Activated T-helper 17 cell treated with anti-CD3 and anti-CD28 coated beads, Interleukin-2, amount 50 U/mL, for 72 hours (primary cell): ENCODE measurements around the gene FXN. TPM values are rescaled to one million over a fixed set of nuclear protein-coding genes. Genes with fewer than 3 reads are reported as not detected.
"Not testable (repeated sequence)": the region's sequence is repeated elsewhere in the genome, so short reads cannot be mapped to it uniquely, and the experiment has no call there.

ENCODE experiments used
- ATAC-seq: fragments of 150-1000 bp; cut with Tn5 transposase; replicated peaks from 2 replicates; pipeline ENCODE4 v1.10.0; 2021; ENCODE audit warnings: mild to moderate bottlenecking, moderate library complexity
- H3K27ac Mint-ChIP-seq: one replicate; pipeline ENCODE4 v1.8.0; 2022; ENCODE audit warnings: mixed read lengths
- H3K27me3 Mint-ChIP-seq: one replicate; pipeline ENCODE4 v1.8.0; 2022; ENCODE audit warnings: mixed read lengths
- H3K36me3 Mint-ChIP-seq: one replicate; pipeline ENCODE4 v1.8.0; 2022; ENCODE audit warnings: low read depth, mild to moderate bottlenecking, mixed read lengths
- H3K4me1 Mint-ChIP-seq: one replicate; pipeline ENCODE4 v1.8.0; 2022; ENCODE audit warnings: mixed read lengths
- H3K4me3 Mint-ChIP-seq: one replicate; pipeline ENCODE4 v1.8.0; 2022; ENCODE audit warnings: mild to moderate bottlenecking, mixed read lengths
- H3K9me3 Mint-ChIP-seq: one replicate; pipeline ENCODE4 v1.8.0; 2022; ENCODE audit warnings: mixed read lengths
- total RNA-seq, 2 donors: library from RNA; stranded (reverse); gene quantifications; one replicate each; pipeline ENCODE4 v1.2.3, GENCODE V29; 2022

FXN gene
- total RNA-seq, 2 donors from 2014 or later = 10.2 to 28.0 TPM

DNA sequence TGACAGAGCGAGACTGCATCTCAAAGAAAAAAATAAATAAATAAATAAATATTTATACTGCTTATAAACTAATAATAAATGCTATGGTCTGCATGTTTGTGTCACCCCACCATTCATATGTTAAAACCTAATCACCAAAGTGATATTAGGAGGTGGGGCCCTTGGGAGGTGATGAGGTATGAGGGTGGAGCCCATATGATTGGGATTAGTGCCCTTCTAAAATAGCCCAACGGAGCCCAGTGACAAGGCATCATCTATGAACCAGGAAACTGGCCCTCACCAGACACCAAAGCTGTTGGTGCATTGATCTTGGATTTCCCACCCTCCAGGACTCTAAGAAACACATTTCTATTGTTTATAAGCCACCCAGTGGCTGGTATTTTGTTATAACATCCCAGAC, 5.1 kb downstream of the FXN start:
- Mint-ChIP-seq H3K36me3 (peaks cover under 1% of the 10 kb centered on the region), H3K27ac (no peak overlapping the region), H3K4me3 (no peak overlapping the region), H3K27me3 (no peaks in the 10 kb centered on the region), H3K4me1 (peaks cover 22% of the 10 kb centered on the region), H3K9me3 (no peaks in the 10 kb centered on the region)
- no peak for ATAC-seq

DNA sequence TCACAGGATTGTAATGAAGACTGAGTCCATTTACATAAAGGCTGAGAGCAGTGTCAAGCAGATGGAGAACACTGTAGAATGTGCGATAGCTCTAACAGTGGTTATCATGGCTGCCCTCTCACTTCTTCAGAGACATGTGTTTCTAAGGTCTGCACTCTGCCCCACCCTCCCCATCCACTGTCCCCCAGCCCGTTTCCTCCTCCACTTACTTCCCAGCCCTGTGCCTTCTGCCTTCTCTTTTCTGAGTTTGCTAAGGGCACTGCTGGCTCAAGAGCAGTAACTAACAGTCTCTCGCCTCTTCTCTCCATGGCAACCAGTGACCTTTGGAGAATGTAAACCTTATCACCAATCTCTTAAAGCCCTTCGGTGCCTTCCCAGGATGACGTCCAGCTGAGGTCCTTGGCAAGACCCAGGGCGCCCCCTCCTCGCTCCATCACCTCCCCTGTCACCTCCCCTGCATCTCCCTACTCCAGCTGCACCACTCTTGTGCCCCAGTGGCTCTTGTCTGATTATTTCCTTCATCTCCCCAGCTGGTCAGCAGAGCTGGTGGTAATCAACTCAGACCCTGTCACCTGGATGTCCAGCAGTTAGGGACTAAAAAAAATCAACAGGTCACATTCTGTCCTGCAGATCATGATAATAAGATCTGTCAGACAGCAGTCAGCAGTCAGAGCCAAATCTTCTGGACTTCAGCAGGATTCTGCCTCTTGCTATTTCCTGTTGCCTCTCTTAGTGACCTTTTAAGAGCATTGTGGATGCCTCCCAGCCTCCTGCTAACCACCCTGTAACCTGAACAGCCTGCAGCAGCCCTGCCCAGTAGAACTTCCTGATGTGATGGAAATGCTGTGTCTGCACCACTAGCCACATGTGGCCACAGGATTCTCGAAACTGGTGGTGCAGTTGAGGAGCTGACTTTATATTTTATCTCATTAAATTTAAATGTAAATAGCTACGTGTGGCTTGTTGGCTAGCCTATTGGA, 9.0 kb downstream of the FXN start:
- Mint-ChIP-seq H3K9me3 (no peaks in the 10 kb centered on the region), H3K4me1 (peaks cover 14% of the 10 kb centered on the region), H3K27me3 (no peaks in the 10 kb centered on the region), H3K36me3 (peaks cover 40% of the 10 kb centered on the region), H3K4me3 (peak overlapping the region; percentile 3), H3K27ac (peak overlapping the region; percentile 80)
- peak; percentile 62 for ATAC-seq

DNA sequence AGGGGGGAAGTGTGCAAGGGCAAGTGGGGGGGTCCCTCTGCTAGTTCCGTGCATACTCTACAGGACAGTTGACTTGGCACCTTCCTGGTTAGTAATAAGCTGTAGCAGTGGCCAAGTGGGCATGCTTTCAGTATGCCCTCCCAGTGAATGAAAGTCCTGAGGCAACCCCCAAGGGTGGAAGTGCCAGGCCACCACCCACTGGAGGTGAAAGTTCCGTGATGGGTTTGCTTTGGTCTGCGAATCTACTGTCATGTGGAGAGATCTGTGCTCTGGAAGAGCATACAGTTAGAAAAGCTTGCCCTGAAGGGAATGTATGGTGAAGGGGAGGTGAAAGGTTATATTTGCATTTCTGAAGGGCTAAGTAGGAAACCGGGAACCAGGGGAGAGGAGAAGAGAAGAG, 10.3 kb downstream of the FXN start:
- Mint-ChIP-seq H3K4me1 (peaks cover 14% of the 10 kb centered on the region), H3K36me3 (peaks cover 46% of the 10 kb centered on the region), H3K4me3 (no peak overlapping the region), H3K9me3 (no peaks in the 10 kb centered on the region), H3K27me3 (no peaks in the 10 kb centered on the region), H3K27ac (no peak overlapping the region)
- ATAC-seq = no peak

DNA sequence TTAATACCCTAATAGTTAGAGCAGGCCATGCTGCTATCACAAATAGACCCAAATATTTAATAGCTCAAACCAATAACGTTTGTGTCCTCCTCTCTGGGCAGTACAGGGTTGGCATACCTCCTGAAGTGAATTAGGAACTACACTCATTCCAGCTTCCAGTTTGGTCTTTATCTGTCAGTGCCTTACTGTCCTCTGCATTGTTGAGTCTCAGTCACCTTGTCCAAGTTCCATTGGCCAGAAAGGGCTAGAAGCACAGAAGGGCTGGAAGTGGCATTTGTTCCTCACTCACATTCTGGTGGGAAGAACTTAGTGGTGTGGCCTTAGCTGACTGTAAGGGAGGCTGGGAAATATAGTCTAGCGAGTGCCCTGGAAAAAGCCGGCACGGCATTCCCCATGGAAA, 11.2 kb downstream of the FXN start:
- peaks cover 52% of the 10 kb centered on the region for H3K36me3 Mint-ChIP-seq
- ATAC-seq = no peak
- peaks cover 14% of the 10 kb centered on the region for H3K4me1 Mint-ChIP-seq
- H3K9me3 Mint-ChIP-seq = no peaks in the 10 kb centered on the region
- no peak overlapping the region for H3K4me3 Mint-ChIP-seq
- no peaks in the 10 kb centered on the region for H3K27me3 Mint-ChIP-seq
- H3K27ac Mint-ChIP-seq = no peak overlapping the region

DNA sequence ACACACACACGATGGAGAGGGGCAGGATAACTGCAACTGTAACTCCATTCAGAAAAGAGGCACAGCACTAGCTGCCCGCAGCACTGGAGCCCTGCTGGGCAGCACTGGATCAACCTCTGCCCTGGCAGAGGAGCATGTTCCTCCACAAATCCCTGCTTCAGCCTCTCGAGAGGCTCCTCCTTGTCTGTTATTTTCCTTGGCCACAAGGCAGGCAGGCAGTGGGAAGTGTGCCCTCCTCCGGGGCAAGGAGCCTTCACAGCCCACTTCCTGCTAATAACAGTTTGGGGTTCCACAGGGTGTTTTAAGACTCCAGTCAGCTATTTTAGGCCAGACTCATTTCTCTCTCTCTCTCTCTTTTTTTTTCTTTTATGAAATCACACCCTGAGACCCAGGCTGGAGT, 11.8 kb downstream of the FXN start:
- H3K36me3 Mint-ChIP-seq = peaks cover 52% of the 10 kb centered on the region
- peaks cover 14% of the 10 kb centered on the region for H3K4me1 Mint-ChIP-seq
- no peaks in the 10 kb centered on the region for H3K9me3 Mint-ChIP-seq
- H3K27me3 Mint-ChIP-seq = no peaks in the 10 kb centered on the region
- no peak for ATAC-seq
- H3K27ac Mint-ChIP-seq = no peak overlapping the region
- no peak overlapping the region for H3K4me3 Mint-ChIP-seq

DNA sequence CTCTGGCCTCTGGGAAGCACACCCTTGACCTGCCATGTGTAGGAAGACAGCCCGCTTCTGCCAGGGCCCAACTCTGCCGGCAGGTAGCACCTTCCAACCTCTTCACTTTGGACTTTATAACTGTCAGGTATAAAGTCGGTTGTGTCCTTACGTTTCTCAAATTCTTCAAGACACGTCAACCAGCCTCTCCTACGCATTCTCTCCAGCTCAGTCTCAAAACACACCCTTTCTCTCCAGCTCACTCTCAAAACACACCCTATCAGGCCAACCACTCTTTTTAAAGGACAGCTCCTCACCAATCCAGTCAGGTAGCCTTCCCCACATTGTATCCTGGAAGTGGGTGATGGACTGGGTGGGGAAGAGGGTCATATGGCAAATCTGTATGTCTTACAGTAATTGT, 13.5 kb downstream of the FXN start:
- Mint-ChIP-seq H3K4me3 (no peak overlapping the region), H3K27me3 (no peaks in the 10 kb centered on the region), H3K9me3 (no peaks in the 10 kb centered on the region), H3K27ac (no peak overlapping the region), H3K4me1 (peaks cover 8% of the 10 kb centered on the region), H3K36me3 (peaks cover 63% of the 10 kb centered on the region)
- ATAC-seq = no peak

DNA sequence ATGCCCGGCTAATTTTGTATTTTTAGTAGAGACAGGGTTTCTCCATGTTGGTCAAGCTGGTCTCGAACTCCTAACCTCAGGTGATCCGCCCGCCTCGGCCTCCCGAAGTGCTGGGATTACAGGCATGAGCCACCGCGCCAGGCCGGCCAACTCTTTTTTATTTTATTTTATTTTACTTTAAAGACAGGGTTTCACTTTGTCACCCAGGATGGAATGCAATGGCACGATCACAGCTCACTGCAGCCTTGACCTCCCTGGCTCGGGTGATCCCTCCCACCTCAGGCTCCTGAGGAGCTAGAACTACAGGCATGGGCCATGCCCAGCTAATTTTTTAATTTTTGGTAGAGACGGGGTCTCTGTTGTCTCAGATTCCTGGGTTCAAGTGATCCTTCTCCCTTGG, 15.4 kb downstream of the FXN start:
- H3K4me3 Mint-ChIP-seq, H3K9me3 Mint-ChIP-seq, H3K27ac Mint-ChIP-seq, H3K4me1 Mint-ChIP-seq, ATAC-seq, H3K27me3 Mint-ChIP-seq: not testable (repeated sequence)
- H3K36me3 Mint-ChIP-seq = peaks cover 76% of the 10 kb centered on the region

DNA sequence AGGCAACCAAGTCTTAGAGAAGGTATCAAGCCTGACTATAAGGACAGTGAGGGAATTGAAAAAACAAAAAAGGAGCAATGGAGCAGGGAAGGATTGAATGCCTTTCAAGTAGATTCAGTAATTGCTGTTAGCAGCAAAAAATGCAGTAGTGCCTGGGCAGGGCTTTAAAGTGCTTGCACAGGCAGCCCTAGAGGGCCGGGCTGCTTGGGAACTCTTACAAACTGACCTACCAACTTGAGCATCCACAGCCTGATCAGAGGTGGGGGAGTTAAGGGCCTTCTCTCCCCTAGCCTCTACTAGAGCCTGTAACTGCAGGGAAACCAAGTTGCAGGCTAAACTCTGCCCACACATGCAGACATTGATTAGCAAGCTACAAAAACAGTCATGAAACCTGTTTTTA, 19.4 kb downstream of the FXN start:
- Mint-ChIP-seq H3K4me1 (no peaks in the 10 kb centered on the region), H3K27ac (no peak overlapping the region), H3K9me3 (no peaks in the 10 kb centered on the region), H3K36me3 (peaks cover 73% of the 10 kb centered on the region), H3K4me3 (no peak overlapping the region), H3K27me3 (no peaks in the 10 kb centered on the region)
- ATAC-seq = no peak

DNA sequence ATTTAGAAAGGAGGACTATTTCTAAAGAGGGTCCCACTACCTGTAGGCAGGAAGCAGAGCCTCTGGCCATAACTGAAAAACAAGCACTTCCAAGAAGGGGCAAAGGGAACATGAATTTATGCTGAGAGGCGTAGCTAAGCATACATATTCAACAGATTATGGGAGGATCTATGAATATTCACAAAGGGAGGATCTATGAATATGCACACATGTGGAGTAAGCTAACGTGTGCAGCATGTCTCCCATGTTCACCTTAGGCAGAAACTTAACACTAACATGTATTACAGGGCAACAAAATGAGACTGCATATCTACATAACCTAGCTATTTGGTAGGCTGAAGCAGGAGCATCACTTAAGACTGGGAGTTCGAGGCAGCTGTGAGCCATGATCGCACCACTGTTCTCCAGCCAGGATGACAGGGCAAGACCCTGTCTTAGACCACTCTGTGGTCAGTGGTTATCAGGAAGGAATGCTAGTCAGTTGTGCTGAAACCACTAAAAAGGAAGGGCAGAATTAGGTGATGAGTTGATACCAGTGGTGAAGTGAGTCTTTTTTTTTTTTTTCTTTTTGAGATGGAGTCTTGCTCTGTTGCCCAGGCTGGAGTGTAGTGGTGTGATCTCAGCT, 20.8 kb downstream of the FXN start:
- no peaks in the 10 kb centered on the region for H3K9me3 Mint-ChIP-seq

DNA sequence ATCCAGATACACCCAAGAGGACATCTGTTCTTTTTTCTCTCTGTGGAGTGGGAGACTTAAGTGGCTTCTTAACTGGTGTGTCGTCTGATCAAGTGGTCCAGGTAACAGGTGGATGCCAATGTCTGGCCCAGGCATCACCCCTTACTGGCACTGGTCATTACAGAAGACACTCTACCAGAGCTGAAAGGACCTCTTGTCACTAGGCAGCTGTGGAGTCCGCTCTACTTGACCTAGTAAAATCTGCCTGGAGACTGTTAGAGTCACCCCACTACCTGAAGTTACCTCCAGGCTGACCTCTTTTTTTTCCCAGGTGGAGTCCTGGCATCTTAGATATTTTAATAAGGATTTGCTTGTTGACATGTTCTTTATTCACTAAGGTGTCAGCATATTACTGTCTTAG, 22.5 kb downstream of the FXN start:
- H3K9me3 Mint-ChIP-seq = no peaks in the 10 kb centered on the region
- H3K4me3 Mint-ChIP-seq = no peak overlapping the region
- H3K36me3 Mint-ChIP-seq = peaks cover 81% of the 10 kb centered on the region
- H3K27me3 Mint-ChIP-seq = no peaks in the 10 kb centered on the region
- H3K27ac Mint-ChIP-seq = no peak overlapping the region
- ATAC-seq = no peak
- no peaks in the 10 kb centered on the region for H3K4me1 Mint-ChIP-seq

More for the DNA sequence above, 20.8 kb downstream of the FXN start:
- H3K27ac Mint-ChIP-seq = no peak overlapping the region
- no peaks in the 10 kb centered on the region for H3K4me1 Mint-ChIP-seq
- no peak overlapping the region for H3K4me3 Mint-ChIP-seq
- H3K36me3 Mint-ChIP-seq = peaks cover 80% of the 10 kb centered on the region
- no peak for ATAC-seq
- no peaks in the 10 kb centered on the region for H3K27me3 Mint-ChIP-seq

DNA sequence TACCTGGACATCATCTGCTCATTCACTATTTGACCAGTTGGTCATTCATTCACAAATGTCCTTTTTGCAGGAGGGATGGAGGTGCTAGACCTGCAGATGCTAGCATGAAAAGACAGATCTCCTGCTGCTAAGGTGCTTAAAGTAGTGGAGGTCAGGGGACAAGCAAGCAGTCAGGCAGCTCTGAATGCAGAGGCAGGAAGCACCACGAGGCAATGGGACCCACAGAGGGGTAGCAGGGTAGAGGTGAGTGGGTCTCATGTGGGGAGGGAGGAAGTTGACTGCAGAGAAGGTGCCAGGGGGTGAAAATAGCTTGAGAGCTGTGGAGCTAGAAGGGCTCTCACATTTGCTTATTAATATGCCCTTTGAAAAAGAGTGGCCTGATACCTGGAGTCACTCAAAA, 25.2 kb downstream of the FXN start:
- Mint-ChIP-seq H3K36me3 (peaks cover 73% of the 10 kb centered on the region), H3K4me1 (no peaks in the 10 kb centered on the region), H3K27me3 (no peaks in the 10 kb centered on the region), H3K4me3 (no peak overlapping the region), H3K27ac (no peak overlapping the region), H3K9me3 (no peaks in the 10 kb centered on the region)
- no peak for ATAC-seq

DNA sequence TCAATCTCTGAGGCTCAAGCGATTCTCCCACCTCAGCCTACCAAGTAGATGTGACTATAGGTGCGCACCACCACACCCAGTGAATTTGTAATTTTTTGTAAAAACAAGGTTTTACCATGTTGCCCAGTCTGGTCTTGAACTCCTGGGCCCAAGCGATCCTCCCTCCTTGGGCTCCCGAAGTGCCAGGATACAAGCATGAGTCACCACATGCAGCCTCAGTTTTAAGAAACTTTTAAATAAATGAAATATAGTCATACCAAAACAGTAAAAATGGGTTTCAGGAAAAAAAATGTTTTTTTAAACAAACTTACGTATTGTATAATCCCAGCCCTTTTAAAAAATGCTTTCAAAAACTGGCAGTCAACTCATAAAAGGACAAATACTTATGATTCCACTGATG, 26.6 kb downstream of the FXN start:
- H3K27ac Mint-ChIP-seq = no peak overlapping the region
- no peak overlapping the region for H3K4me3 Mint-ChIP-seq
- H3K4me1 Mint-ChIP-seq = no peaks in the 10 kb centered on the region
- H3K36me3 Mint-ChIP-seq = peaks cover 76% of the 10 kb centered on the region
- no peak for ATAC-seq
- H3K9me3 Mint-ChIP-seq = no peaks in the 10 kb centered on the region
- no peaks in the 10 kb centered on the region for H3K27me3 Mint-ChIP-seq

DNA sequence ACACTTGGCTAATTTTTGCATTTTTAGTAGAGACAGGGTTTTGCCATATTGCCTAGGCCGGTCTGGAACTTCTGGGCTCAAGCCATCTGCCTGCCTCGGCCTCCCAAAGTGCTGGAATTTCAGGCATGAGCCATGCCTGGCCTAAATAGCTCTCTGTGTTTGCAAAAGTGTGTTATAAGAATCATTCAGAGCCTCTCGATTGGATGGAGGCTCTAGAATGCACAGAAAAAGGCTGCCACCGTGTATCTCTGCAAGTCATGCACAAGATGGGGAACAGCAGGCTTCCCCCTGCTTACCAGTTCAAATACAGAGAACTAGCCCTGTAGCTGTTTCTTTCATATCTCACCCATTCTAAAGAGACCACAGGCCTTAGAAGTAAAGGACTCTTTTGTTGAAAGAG, 28.3 kb downstream of the FXN start:
- Mint-ChIP-seq H3K9me3 (no peaks in the 10 kb centered on the region), H3K4me3 (no peak overlapping the region), H3K4me1 (no peaks in the 10 kb centered on the region), H3K27ac (no peak overlapping the region), H3K27me3 (no peaks in the 10 kb centered on the region), H3K36me3 (peaks cover 76% of the 10 kb centered on the region)
- no peak for ATAC-seq

DNA sequence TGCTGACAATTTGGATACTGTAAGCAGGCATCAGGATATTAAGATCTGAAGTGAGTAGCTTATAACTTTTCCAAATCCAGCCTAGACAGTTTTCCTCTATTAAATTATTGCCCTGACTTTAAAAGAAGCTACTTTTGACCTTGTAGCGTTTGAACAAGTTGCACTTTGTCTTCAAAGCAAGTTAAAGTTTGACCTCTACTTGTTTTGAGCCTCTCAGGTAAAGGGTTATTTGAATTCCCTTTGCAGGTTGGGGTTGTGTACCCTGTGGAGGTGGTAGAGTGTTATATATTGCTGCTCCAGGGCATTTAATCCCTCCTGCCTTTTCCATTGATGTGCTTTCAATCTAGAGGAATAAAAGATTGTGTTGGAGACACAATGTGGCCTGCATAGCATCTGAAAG, 30.1 kb downstream of the FXN start:
- Mint-ChIP-seq H3K27me3 (no peaks in the 10 kb centered on the region), H3K9me3 (no peaks in the 10 kb centered on the region), H3K4me3 (no peak overlapping the region), H3K36me3 (peaks cover 74% of the 10 kb centered on the region), H3K27ac (no peak overlapping the region), H3K4me1 (no peaks in the 10 kb centered on the region)
- ATAC-seq = no peak

DNA sequence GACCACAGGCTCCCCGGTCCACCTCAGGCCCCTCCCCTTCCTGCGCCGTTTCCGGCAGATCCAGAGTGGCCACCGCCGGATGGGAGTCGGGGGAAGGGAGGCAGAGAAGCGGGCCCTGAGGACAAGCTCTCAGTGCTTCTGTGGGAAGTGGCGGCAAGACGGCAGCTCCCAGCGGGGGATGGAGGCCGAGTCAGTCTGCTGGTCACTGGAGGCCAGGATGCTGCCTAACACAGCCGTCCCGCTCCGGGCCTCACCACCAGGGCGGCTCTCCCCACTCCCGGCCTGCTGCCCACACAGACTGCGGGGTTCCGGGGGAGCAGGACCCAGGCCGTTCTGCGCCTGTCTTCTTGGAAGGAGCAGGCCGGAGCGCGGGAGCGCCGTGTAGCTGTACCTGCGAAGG, 31.4 kb downstream of the FXN start:
- no peak for ATAC-seq
- Mint-ChIP-seq H3K27me3 (no peaks in the 10 kb centered on the region), H3K4me1 (no peaks in the 10 kb centered on the region), H3K27ac (no peak overlapping the region), H3K4me3 (no peak overlapping the region), H3K36me3 (peaks cover 69% of the 10 kb centered on the region), H3K9me3 (no peaks in the 10 kb centered on the region)
